ENCODE measurements around the gene SEC62. TPM values are rescaled to one million over a fixed set of nuclear protein-coding genes. Genes with fewer than 3 reads are reported as not detected.

The SEC62 gene
- total and polyA plus RNA-seq, 2 of the 4 experiments (the other 2 are of a cell fraction), result 33.2 to 36.6 TPM

DNA sequence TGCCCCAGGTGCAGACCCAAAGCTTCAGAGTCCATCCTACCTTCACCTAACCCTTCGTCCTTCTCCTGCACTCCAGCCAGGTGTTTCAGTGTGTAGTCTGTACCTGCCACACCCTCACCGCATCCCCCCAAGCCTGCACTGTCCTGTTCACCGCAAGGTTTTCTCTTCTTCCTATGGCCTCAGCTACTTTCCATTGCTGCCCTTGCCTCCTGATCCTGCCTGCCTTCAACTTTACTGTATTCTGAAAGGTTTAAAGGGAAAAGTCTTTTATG lies 80.5 kb downstream of the SEC62 start:
- Histone ChIP-seq H2AFZ (replicated peaks; ENCODE audit: low read length, poor library complexity) (no peak overlapping the region), H3K23ac (ENCODE audit: low read depth, low read length) (no peak overlapping the region), H3K18ac (ENCODE audit: low read depth, low read length) (no peak overlapping the region), H2BK5ac (ENCODE audit: low read depth, low read length, poor library complexity, severe bottlenecking) (no peak overlapping the region), H3K27ac (ENCODE audit: insufficient read depth, low read length) (no peak overlapping the region), H3K14ac (replicated peaks; ENCODE audit: low read depth, low read length) (no peak overlapping the region), H3K4me2 (ENCODE audit: low read depth, low read length) (no peak overlapping the region), H2BK120ac (ENCODE audit: low read depth, low read length) (no peak overlapping the region), H3K56ac (ENCODE audit: extremely low read depth, insufficient read depth, low read length) (no peak overlapping the region), H3K4me1 (ENCODE audit: control insufficient read depth, insufficient read depth, low read length) (no peaks in the 10 kb centered on the region), H3K4me3 (ENCODE audit: insufficient read depth, low read depth, low read length) (no peak overlapping the region), H4K91ac (ENCODE audit: insufficient read depth, low read depth, low read length) (no peak overlapping the region), H3K36me3 (ENCODE audit: control insufficient read depth, insufficient read depth, low read length) (no peaks in the 10 kb centered on the region), H2AK9ac (replicated peaks; ENCODE audit: low read depth, low read length, poor library complexity) (no peak overlapping the region), H3K79me1 (ENCODE audit: low read depth in 1 of 2, low read length in 2 of 2) (no peaks in the 10 kb centered on the region), H2AK5ac (ENCODE audit: low read depth, low read length) (no peak overlapping the region), H3K9me1 (ENCODE audit: insufficient read depth, low read length) (no peaks in the 10 kb centered on the region), H2BK20ac (ENCODE audit: low read depth, low read length) (no peak overlapping the region), H4K8ac (ENCODE audit: low read depth in 2 of 2, low read length in 2 of 2) (no peak overlapping the region), H4K5ac (ENCODE audit: low read depth, low read length) (no peak overlapping the region), H2BK15ac (ENCODE audit: low read depth, low read length) (no peak overlapping the region), H4K20me1 (ENCODE audit: insufficient read depth, low read length) (no peaks in the 10 kb centered on the region), H3K4ac (ENCODE audit: low read depth, low read length) (no peak overlapping the region), H3K9ac (ENCODE audit: low read depth, low read length) (no peak overlapping the region), H3K27me3 (ENCODE audit: control insufficient read depth, insufficient read depth, low read length) (peaks cover 3% of the 10 kb centered on the region), H3K9me3 (ENCODE audit: control insufficient read depth, insufficient read depth, low read length) (no peaks in the 10 kb centered on the region)
- BruUV-seq (replicated peaks), result no TSS peak
- CTCF ChIA-PET, result interaction anchor here (0.7 kb wide), 1 partner anchor 102 kb away, joined by 4 read pairs; no protein-coding TSS in a partner anchor
- dilution Hi-C loops (cut with HindIII; ENCODE audit: low sequenced_read_pairs, unreplicated experiment) (no loop called here), intact Hi-C loops (cut with micrococcal nuclease) (no loop called here), in situ Hi-C loops (cut with MboI; ENCODE audit: low sequenced_read_pairs) (no loop called here)
- no CpG with 5 or more reads among the region's 3 CpGs for WGBS, 2 experiments (ENCODE audit: extremely low coverage in 2 of 2, insufficient read length in 1 of 2)
- no peak for ATAC-seq (ENCODE audit: low read depth)
- DNase-seq, result no peak
- POLR2A ChIA-PET (ENCODE audit: unreplicated experiment), result no interaction called here
- no peak for TF ChIP-seq NFE2L2 (IDR thresholded peaks at IDR 0.05; ENCODE audit: low read depth, low read length)
- no peak for TF ChIP-seq CEBPB (IDR thresholded peaks at IDR 0.05; ENCODE audit: low read depth, low read length)
- TF ChIP-seq RAD21 (IDR thresholded peaks at IDR 0.05; ENCODE audit: low read length), result no peak
- no peak for TF ChIP-seq SMC3 (IDR thresholded peaks at IDR 0.05; ENCODE audit: low read depth, low read length)
- TF ChIP-seq POLR2A (IDR thresholded peaks at IDR 0.05; ENCODE audit: low read depth, low read length), result no peak
- TF ChIP-seq MXI1 (IDR thresholded peaks at IDR 0.05; ENCODE audit: borderline replicate concordance, low read depth, low read length), result no peak
- no peak for TF ChIP-seq FOS (IDR thresholded peaks at IDR 0.05; ENCODE audit: low read depth, low read length)
- no peak for TF ChIP-seq BHLHE40 (IDR thresholded peaks at IDR 0.05; ENCODE audit: low read depth, low read length)

Other genes starting within 250 kb of the SEC62 start
- gene TERC, start 201.7 kb upstream of the SEC62 start, total RNA-seq (2012; rRNA removed), result 17.8 and 57.0 TPM in 2 replicates
- not detected in 2 replicates for gene TERC, start 201.7 kb upstream of the SEC62 start, polyA plus RNA-seq (2012; rRNA removed)
- gene ACTRT3, start 197.2 kb upstream of the SEC62 start, total RNA-seq (2012; rRNA removed), result 2.5 TPM in 2 replicates
- 0.97 and 1.1 TPM in 2 replicates for gene ACTRT3, start 197.2 kb upstream of the SEC62 start, polyA plus RNA-seq (2012; rRNA removed)
- gene MYNN, start 193.4 kb upstream of the SEC62 start, total RNA-seq (2012; rRNA removed), result 26.9 and 33.1 TPM in 2 replicates
- 10.2 and 11.8 TPM in 2 replicates for gene MYNN, start 193.4 kb upstream of the SEC62 start, polyA plus RNA-seq (2012; rRNA removed)
- not detected in 2 replicates for gene LRRIQ4, start 153.9 kb upstream of the SEC62 start, total RNA-seq (2012; rRNA removed)
- gene LRRIQ4, start 153.9 kb upstream of the SEC62 start, polyA plus RNA-seq (2012; rRNA removed), result not detected in 2 replicates
- 0.90 and 1.1 TPM in 2 replicates for gene LRRC34, start 153.9 kb upstream of the SEC62 start, total RNA-seq (2012; rRNA removed)
- 0.60 and 0.91 TPM in 2 replicates for gene LRRC34, start 153.9 kb upstream of the SEC62 start, polyA plus RNA-seq (2012; rRNA removed)
- not detected in 2 replicates for gene LRRC31, start 96.9 kb upstream of the SEC62 start, total RNA-seq (2012; rRNA removed)
- gene LRRC31, start 96.9 kb upstream of the SEC62 start, polyA plus RNA-seq (2012; rRNA removed), result not detected in 2 replicates
- not detected in 2 replicates for gene SAMD7, start 55.2 kb upstream of the SEC62 start, total RNA-seq (2012; rRNA removed)
- not detected in 2 replicates for gene SAMD7, start 55.2 kb upstream of the SEC62 start, polyA plus RNA-seq (2012; rRNA removed)
- gene GPR160, start 71.2 kb downstream of the SEC62 start, total RNA-seq (2012; rRNA removed), result 0.18 and 0.28 TPM in 2 replicates
- gene GPR160, start 71.2 kb downstream of the SEC62 start, polyA plus RNA-seq (2012; rRNA removed), result 0.09 TPM in 2 replicates
- gene PHC3, start 214.9 kb downstream of the SEC62 start, total RNA-seq (2012; rRNA removed), result 17.5 and 26.3 TPM in 2 replicates
- 18.3 and 24.2 TPM in 2 replicates for gene PHC3, start 214.9 kb downstream of the SEC62 start, polyA plus RNA-seq (2012; rRNA removed)